SK-N-SH (cell line): ENCODE results near the gene STAB1.
A peak's percentile ranks its signal among the peaks of the same experiment; 100 is the strongest.

Source experiments
- CTCF ChIP-seq: fragments of 200-600 bp; sonication (generic); IDR thresholded peaks from 2 replicates; pipeline ENCODE4 v1.6.1; 2017; ENCODE audit warnings: antibody characterized with exemption, mild to moderate bottlenecking, moderate library complexity
- ELF1 ChIP-seq: IDR thresholded peaks from 2 replicates; pipeline ENCODE4 v1.4.0; 2012
- EP300 ChIP-seq, 2 experiments: IDR thresholded peaks; 2 replicates each; pipeline versions ENCODE4 v1.4.0 to v1.6.1; 2012; ENCODE audit warnings: borderline replicate concordance in 1 of 2, low read depth in 1 of 2, low read length in 1 of 2
- MXI1 ChIP-seq: IDR thresholded peaks from 2 replicates; pipeline ENCODE4 v1.6.1; 2012; ENCODE audit warnings: mild to moderate bottlenecking, low read depth, low read length, improper control_type of control experiment
- POLR2AphosphoS5 ChIP-seq: IDR thresholded peaks from 2 replicates; pipeline ENCODE4 v1.6.1; 2012; ENCODE audit warnings: low read depth, low read length
- RAD21 ChIP-seq: IDR thresholded peaks from 2 replicates; pipeline ENCODE4 v1.6.1; 2012; ENCODE audit warnings: mild to moderate bottlenecking, low read length
- TAF1 ChIP-seq: IDR thresholded peaks from 2 replicates; pipeline ENCODE4 v1.6.1; 2012; ENCODE audit warnings: low read depth, mild to moderate bottlenecking, low read length, moderate library complexity, borderline replicate concordance
- TCF12 ChIP-seq: IDR thresholded peaks from 2 replicates; pipeline ENCODE4 v1.4.0; 2012
- TF ChIP-seq, protein P1 (sequence below): IDR thresholded peaks from 2 replicates; pipeline ENCODE4 v1.4.0; 2012; ENCODE audit warnings: low read depth

DNA sequence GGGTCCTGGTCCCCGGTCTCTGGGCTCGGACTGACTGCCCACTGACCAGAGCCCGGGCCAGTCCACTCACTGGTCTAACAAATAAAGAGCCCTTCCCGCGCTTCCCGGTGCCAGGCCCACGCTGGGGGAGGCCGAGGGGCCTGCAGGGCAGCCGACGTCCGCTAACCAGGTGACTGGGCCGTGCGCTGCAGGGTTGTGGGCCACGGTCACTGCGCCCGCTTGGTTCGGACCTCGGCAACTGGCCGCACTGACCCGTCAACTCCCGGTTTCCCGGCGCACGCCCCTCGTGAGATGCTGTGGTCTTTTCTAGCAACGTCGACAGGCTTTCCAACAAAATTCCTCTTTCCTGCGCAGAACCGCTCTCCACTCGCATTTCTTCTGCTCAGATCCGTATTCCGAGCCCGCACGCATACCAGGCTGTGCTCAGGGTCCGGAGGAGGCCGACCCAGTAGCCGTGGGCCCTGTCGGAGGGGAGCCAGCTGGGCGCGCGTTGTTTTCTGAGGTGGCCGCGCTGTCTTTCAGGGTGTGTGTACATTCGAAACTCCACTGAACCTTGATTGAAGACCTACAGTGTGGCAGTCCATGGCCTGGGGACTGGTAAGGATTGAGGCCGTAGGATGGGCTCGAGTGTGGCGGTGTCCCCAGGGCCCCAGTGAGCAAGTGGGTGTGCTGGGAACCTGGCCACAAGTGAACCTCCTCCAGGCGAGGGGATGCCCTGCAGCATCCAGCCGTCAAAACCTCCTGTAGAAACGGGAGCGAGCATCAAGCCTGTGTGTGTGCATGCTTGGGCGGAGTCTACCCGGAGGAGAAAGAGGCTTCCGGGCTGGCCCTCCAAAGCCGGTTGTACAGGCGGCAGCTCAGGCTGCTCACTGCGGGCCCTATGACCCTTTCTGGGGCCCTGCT, 39.4 kb downstream of the STAB1 start:
- TF ChIP-seq CTCF (no peak; the same call in 1 of the 2 replicates), EP300 (IDR thresholded peaks at IDR 0.05; ENCODE audit: borderline replicate concordance in 1 of 2, low read depth in 1 of 2, low read length in 1 of 2) (no peak), TAF1 (no peak), TCF12 (no peak), RAD21 (no peak), MXI1 (no peak; the same call in 1 of the 2 replicates), POLR2AphosphoS5 (no peak), ELF1 (no peak)
- TF ChIP-seq, protein P1, sequence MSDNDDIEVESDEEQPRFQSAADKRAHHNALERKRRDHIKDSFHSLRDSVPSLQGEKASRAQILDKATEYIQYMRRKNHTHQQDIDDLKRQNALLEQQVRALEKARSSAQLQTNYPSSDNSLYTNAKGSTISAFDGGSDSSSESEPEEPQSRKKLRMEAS = 0 out of 2 replicates have a peak, but pooled peaks have one; percentile 22
